ENCODE results near the gene FAM131A. TPM values are rescaled to one million over a fixed set of nuclear protein-coding genes. Genes with fewer than 3 reads are reported as not detected.

Gene FAM131A
- total and polyA plus RNA-seq, 5 donors, result 26.5 to 41.1 (median 34.3) TPM

DNA sequence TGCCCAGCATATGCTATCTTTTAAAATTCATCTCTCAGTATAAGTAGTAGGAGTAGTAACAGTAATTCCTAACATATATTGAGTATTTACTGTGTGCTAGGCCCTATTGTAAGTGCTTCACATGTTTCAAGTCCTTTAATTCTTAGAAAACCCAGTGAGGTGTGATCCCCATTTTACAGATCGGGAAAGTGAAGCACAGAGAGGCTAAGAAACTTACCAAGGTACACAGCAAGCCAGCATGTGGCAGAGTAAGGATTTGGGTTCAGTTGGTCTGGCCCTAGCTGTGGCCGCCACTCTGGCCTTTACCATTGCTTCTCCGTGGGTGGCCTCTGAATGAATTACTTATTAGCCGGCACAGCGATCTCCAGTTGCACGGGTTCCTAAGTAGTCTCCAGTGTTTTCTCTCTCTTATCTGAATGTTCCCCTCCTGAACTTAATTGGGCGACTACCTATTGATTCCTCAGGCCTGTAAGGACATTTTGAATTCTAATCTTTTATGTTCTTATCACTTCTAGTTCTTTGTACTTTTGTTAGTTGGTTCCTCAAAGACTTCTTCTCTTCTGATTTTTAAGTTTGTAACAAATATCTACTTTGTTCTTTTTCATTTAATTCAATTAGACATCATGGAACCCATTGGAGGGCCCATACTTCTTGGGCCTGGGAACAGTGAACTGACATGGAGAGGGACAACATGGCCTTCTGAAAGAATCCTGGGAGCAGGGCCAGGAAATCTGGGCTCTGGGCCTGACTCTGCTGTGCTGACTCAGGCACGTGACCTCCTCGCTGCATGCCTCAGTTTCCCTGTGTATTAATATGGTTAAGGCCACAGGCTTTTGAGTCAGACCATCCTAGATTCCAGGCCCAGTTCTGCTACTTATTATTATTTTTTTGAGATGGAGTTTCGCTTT, 12.4 kb downstream of the FAM131A start:
- 81% methylated on average over 10 of the region's 10 CpGs for WGBS
- intact Hi-C loops (cut with DNase I), result no loop called here
- no peaks in the 10 kb centered on the region for H3K27me3 ChIP-seq (ENCODE audit: control insufficient read depth, insufficient read depth)
- H3K27ac ChIP-seq (ENCODE audit: low read length), result no peak overlapping the region
- no peaks in the 10 kb centered on the region for H3K9me3 ChIP-seq (ENCODE audit: control insufficient read depth, low read length)
- H3K4me1 ChIP-seq (ENCODE audit: control insufficient read depth, insufficient read depth, low read length), result no peaks in the 10 kb centered on the region
- ATAC-seq (no peak), DNase-seq (peak in 1 of 3 donors; percentile 73)
- no peak overlapping the region for H3K4me3 ChIP-seq (ENCODE audit: low read length)

DNA sequence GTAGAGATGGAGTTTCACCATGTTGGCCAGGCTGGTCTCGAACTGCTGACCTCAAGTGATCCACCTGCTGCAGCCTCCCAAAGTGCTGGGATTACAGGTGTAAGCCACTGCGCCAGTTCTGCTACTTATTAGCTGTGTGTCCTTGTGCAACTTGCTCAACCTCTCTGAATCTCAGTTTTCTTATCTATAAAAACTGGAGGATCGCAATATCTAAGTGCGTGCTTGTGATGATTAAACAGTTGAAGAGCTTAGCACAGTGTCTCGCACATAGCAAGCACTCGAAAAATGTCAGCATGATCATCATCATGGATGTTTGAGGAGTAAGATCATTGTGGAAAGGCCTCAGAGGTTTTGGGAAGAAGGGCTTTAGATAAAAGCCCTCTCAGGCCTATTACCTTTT, 13.2 kb downstream of the FAM131A start:
- Histone ChIP-seq H3K9me3 (ENCODE audit: control insufficient read depth, low read length) (no peaks in the 10 kb centered on the region), H3K4me1 (ENCODE audit: control insufficient read depth, insufficient read depth, low read length) (no peaks in the 10 kb centered on the region), H3K27me3 (ENCODE audit: control insufficient read depth, insufficient read depth) (no peaks in the 10 kb centered on the region), H3K4me3 (ENCODE audit: low read length) (no peak overlapping the region), H3K27ac (ENCODE audit: low read length) (no peak overlapping the region)
- intact Hi-C loops (cut with DNase I), result no loop called here
- no peak for DNase-seq
- 91% methylated on average over 6 of the region's 6 CpGs for WGBS
- no peak for ATAC-seq

- Histone ChIP-seq H3K27ac (ENCODE audit: low read length) (no peak overlapping the region), H3K27me3 (ENCODE audit: control insufficient read depth, insufficient read depth) (no peaks in the 10 kb centered on the region), H3K4me1 (ENCODE audit: control insufficient read depth, insufficient read depth, low read length) (no peaks in the 10 kb centered on the region), H3K4me3 (ENCODE audit: low read length) (no peak overlapping the region), H3K9me3 (ENCODE audit: control insufficient read depth, low read length) (no peaks in the 10 kb centered on the region)
- 46% methylated on average over 9 of the region's 9 CpGs for WGBS
- peak in 1 of 3 donors; percentile 53 for DNase-seq
- intact Hi-C loops (cut with DNase I), result no loop called here
- ATAC-seq, result no peak
These were observed 14.2 kb downstream of the FAM131A start for GRCh38 chr3:184351511-184352148.

DNA sequence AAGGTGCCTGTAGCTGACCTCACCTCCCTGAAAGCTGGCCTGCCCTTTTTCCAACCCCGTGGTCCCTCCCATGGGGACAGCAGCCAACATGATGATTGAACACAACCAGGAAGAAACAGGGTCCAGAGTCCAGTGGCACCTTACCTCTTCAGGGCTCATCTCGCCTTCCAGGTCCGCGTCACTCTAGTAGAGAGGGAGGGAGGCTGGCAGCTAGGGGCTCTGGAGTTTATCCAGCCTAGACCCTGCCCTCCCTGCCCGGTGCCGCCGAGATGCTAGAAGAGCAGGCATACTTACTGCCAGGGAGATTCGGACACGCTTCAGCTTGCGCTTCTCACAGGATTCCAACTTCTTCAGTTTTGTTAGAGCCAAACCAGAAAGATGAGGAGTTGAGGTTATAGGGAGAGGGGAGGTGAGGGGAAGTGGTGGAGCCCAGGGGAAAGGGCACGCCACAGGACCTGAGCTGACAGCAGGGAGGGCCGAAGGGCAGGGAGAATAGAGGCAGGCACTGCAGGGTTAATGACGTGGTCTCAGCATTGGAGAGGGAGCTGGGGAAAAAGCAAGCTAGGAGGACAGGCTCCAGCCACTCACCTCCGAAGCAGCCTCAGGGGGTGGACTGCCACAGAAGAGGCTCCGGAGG, 14.9 kb downstream of the FAM131A start:
- DNase-seq (no peak), ATAC-seq (no peak)
- H3K27me3 ChIP-seq (ENCODE audit: control insufficient read depth, insufficient read depth), result no peaks in the 10 kb centered on the region
- H3K27ac ChIP-seq (ENCODE audit: low read length), result no peak overlapping the region
- 83% methylated on average over 15 of the region's 15 CpGs for WGBS
- H3K4me1 ChIP-seq (ENCODE audit: control insufficient read depth, insufficient read depth, low read length), result no peaks in the 10 kb centered on the region
- intact Hi-C loops (cut with DNase I), result no loop called here
- H3K4me3 ChIP-seq (ENCODE audit: low read length), result no peak overlapping the region
- H3K9me3 ChIP-seq (ENCODE audit: control insufficient read depth, low read length), result no peaks in the 10 kb centered on the region

DNA sequence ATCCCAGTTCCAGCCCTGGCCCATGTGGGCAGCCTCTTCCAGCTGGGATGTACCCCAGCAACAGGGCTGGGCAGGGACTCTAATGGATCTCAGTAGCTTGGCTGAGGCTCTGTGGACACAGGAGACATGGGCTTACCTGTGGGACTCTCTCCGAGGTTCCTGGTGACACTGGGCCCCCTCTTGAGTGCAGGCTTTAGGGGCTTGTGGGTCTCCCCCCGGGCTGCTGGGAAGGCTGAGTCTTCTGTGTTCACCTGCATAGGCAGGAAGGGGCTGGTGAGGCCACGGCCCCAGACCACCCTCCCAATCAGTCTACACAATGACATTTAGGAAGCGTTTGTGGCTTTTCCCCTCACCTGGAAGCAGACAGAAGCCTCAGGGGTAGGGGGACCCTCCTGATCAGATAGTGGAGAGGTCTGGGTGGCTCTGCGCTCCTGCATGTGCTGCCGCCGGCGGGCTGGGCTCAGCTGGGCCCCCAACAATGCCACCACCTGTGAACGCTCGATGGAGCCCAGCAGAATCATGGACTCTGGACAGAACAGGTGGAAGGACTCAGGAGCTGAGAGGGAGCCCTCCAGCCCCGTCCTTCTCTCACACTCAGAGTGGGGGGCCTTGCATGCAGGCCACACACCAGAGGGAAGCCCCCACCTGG, 15.6 kb downstream of the FAM131A start:
- no peak for DNase-seq
- no peak for ATAC-seq
- no peak overlapping the region for H3K27ac ChIP-seq (ENCODE audit: low read length)
- no peaks in the 10 kb centered on the region for H3K27me3 ChIP-seq (ENCODE audit: control insufficient read depth, insufficient read depth)
- H3K4me1 ChIP-seq (ENCODE audit: control insufficient read depth, insufficient read depth, low read length), result no peaks in the 10 kb centered on the region
- no peaks in the 10 kb centered on the region for H3K9me3 ChIP-seq (ENCODE audit: control insufficient read depth, low read length)
- no peak overlapping the region for H3K4me3 ChIP-seq (ENCODE audit: low read length)
- 88% methylated on average over 11 of the region's 11 CpGs for WGBS
- intact Hi-C loops (cut with DNase I), result no loop called here

GRCh38 chr3:184353546-184353941, 16.1 kb downstream of the FAM131A start:
- Histone ChIP-seq H3K4me1 (ENCODE audit: control insufficient read depth, insufficient read depth, low read length) (no peaks in the 10 kb centered on the region), H3K4me3 (ENCODE audit: low read length) (no peak overlapping the region), H3K27ac (ENCODE audit: low read length) (no peak overlapping the region), H3K9me3 (ENCODE audit: control insufficient read depth, low read length) (no peaks in the 10 kb centered on the region), H3K27me3 (ENCODE audit: control insufficient read depth, insufficient read depth) (no peaks in the 10 kb centered on the region)
- WGBS, result 93% methylated on average over 11 of the region's 11 CpGs
- peak in 1 of 3 donors; percentile 45 for DNase-seq
- intact Hi-C loops (cut with DNase I), result no loop called here
- ATAC-seq, result peak in 1 of 2 donors; percentile 3

- no peaks in the 10 kb centered on the region for H3K9me3 ChIP-seq (ENCODE audit: control insufficient read depth, low read length)
- H3K27me3 ChIP-seq (ENCODE audit: control insufficient read depth, insufficient read depth), result no peaks in the 10 kb centered on the region
- H3K4me1 ChIP-seq (ENCODE audit: control insufficient read depth, insufficient read depth, low read length), result no peaks in the 10 kb centered on the region
- no peak overlapping the region for H3K27ac ChIP-seq (ENCODE audit: low read length)
- ATAC-seq (peak; percentile 18 to 40), DNase-seq (peak; percentile 59 to 85 (median 85))
- no peak overlapping the region for H3K4me3 ChIP-seq (ENCODE audit: low read length)
- 51% methylated on average over 18 of the region's 18 CpGs for WGBS
- intact Hi-C loops (cut with DNase I), result no loop called here
These were observed 16.8 kb downstream of the FAM131A start for GRCh38 chr3:184354121-184354728.

GRCh38 chr3:184354754-184355153, 17.4 kb downstream of the FAM131A start:
- intact Hi-C loops (cut with DNase I), result no loop called here
- ATAC-seq, result no peak
- peak in 1 of 3 donors; percentile 40 for DNase-seq
- 82% methylated on average over 8 of the region's 8 CpGs for WGBS
- no peaks in the 10 kb centered on the region for H3K9me3 ChIP-seq (ENCODE audit: control insufficient read depth, low read length)
- no peaks in the 10 kb centered on the region for H3K27me3 ChIP-seq (ENCODE audit: control insufficient read depth, insufficient read depth)
- H3K4me3 ChIP-seq (ENCODE audit: low read length), result no peak overlapping the region
- H3K27ac ChIP-seq (ENCODE audit: low read length), result no peak overlapping the region
- H3K4me1 ChIP-seq (ENCODE audit: control insufficient read depth, insufficient read depth, low read length), result no peaks in the 10 kb centered on the region

DNA sequence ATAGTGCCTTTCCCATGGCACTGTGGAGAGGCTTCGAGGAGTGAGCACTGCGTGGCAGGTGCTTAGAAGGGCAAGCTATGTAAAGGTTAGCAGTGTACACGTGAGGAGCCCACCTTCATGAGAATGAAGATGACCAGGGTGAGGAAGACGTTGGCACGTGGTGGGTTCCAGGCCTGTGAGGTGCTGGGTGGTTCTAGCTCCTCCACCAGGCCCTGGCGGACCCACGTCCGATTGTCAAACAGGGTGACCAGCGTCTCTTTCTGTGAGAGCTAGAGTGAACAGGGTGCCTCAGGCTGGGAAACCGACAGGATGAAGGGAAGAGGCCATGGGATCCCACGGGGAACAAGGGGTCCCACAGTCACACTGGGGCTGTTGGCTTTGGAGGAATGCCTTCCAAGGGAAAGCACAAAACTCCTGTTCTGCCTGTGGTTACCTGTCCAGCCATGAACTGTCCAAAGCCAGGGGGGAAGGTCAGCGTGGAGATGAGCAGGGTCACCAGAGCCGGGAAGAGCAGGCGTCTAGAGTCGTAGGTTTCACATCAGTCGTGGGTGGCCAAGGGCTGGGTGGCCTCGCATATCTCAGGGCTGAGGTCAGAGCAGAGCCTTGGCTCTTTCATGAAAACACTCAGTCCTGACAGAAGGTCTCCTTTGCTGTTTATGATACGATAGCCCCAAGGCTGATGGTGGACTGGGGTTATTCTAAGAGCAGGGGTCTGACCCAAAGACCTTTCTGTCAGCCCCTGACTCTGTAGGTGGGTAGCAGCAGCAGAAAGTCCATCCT, 18.1 kb downstream of the FAM131A start:
- Histone ChIP-seq H3K4me3 (ENCODE audit: low read length) (no peak overlapping the region), H3K27me3 (ENCODE audit: control insufficient read depth, insufficient read depth) (no peaks in the 10 kb centered on the region), H3K27ac (ENCODE audit: low read length) (no peak overlapping the region), H3K9me3 (ENCODE audit: control insufficient read depth, low read length) (no peaks in the 10 kb centered on the region), H3K4me1 (ENCODE audit: control insufficient read depth, insufficient read depth, low read length) (peaks cover 4% of the 10 kb centered on the region)
- ATAC-seq, result no peak
- intact Hi-C loops (cut with DNase I), result no loop called here
- DNase-seq, result peak in 1 of 3 donors; percentile 53
- WGBS, result 77% methylated on average over 18 of the region's 18 CpGs
